Hippocampal formation (tissue), 2 donors: ENCODE data around the gene SBK2.

ENCODE experiments used
- DNase-seq, 2 donors: peaks; one replicate each; lab custom pipeline; 2025; lab: John Stamatoyannopoulos, UW

The SBK2 gene

GRCh38 chr19:55554302-55554701 lies 17.4 kb upstream of the SBK2 start:
- DNase-seq, result no peak

GRCh38 chr19:55553217-55554182 lies 16.6 kb upstream of the SBK2 start:
- no peak for DNase-seq

- no peak for DNase-seq
These were observed 15.7 kb upstream of the SBK2 start for GRCh38 chr19:55552620-55553019.

- no peak for DNase-seq
These were observed 15.3 kb upstream of the SBK2 start for GRCh38 chr19:55552206-55552605.

- no peak for DNase-seq
These were observed 13.4 kb upstream of the SBK2 start for GRCh38 chr19:55550321-55550650.

- no peak for DNase-seq
These were observed 12.8 kb upstream of the SBK2 start for GRCh38 chr19:55549500-55550320.

GRCh38 chr19:55546822-55547614 lies 10.1 kb upstream of the SBK2 start:
- DNase-seq, result no peak

- no peak for DNase-seq
These were observed 9.1 kb upstream of the SBK2 start for GRCh38 chr19:55546011-55546410.

- no peak for DNase-seq
These were observed 8.5 kb upstream of the SBK2 start, which contains the start of gene SBK3 for GRCh38 chr19:55545443-55545842. Gene SBK3 (minus strand): TSS chr19:55545543. CDS start chr19:55545543, 0 bp downstream.

GRCh38 chr19:55544776-55545439 lies 8.0 kb upstream of the SBK2 start:
- DNase-seq, result no peak

GRCh38 chr19:55544014-55544413 lies 7.1 kb upstream of the SBK2 start:
- no peak for DNase-seq

GRCh38 chr19:55543567-55543966 lies 6.6 kb upstream of the SBK2 start:
- DNase-seq, result no peak

GRCh38 chr19:55542292-55542855 lies 5.4 kb upstream of the SBK2 start:
- no peak for DNase-seq

GRCh38 chr19:55541091-55541490 lies 4.2 kb upstream of the SBK2 start:
- DNase-seq, result no peak

GRCh38 chr19:55540619-55541018 lies 3.7 kb upstream of the SBK2 start:
- no peak for DNase-seq

- no peak for DNase-seq
These were observed 2.4 kb upstream of the SBK2 start for GRCh38 chr19:55539090-55539984.

GRCh38 chr19:55538132-55538531 lies 1.2 kb upstream of the SBK2 start:
- DNase-seq, result no peak

- DNase-seq, result no peak
These were observed 793 bp upstream of the SBK2 start for GRCh38 chr19:55537741-55538111.

GRCh38 chr19:55536366-55536765 lies 567 bp downstream of the SBK2 start:
- DNase-seq, result no peak

- no peak for DNase-seq
These were observed 975 bp downstream of the SBK2 start for GRCh38 chr19:55535965-55536350.
